HS-27A (cell line): ENCODE measurements around the gene SOCS7.

Experiments used
- DNase-seq: peaks from one replicate; pipeline ENCODE4 v3.0.0-alpha.2; 2012; ENCODE audit warnings: low read depth, missing footprints

The SOCS7 gene

GRCh38 chr17:38440614-38441397 lies 89.2 kb downstream of the SOCS7 start:
- DNase-seq, result no peak

DNA sequence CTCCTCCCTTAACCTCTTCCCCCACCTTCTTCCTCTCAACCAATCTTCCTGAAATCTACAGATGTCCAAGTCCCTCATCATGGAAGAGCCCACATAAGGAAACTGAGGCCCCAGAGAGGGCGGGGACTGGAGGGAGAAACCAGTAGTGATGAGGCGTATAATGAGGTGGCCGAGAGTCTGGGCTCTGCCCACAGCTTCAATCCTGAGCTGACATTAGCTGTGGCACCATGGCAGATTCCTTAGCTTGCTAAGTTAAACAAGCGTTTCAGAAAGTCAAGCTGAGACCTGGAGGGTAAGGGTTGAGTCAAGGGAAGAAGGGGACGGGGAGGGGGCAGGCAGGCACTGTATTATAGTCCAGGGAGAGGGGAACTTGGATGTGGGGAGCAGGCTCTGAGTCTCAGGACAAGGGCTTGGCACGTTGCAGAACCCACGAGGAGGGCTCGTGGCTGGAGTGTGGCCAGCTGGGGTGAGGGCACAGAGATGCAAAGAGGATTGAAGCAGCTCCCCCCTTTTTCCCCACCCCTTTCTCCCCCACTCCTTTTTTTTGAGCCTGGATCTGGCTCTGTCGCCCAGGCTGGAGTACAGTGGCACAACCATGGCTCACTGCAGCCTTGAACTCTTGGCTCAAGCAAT lies 89.9 kb downstream of the SOCS7 start:
- DNase-seq, result no peak

- no peak for DNase-seq
Measured at GRCh38 chr17:38442548-38442947, 90.9 kb downstream of the SOCS7 start.

- DNase-seq, result no peak
Measured at GRCh38 chr17:38443356-38444031, 91.8 kb downstream of the SOCS7 start.

GRCh38 chr17:38444151-38444550 lies 92.5 kb downstream of the SOCS7 start:
- DNase-seq, result no peak

- no peak for DNase-seq
Measured at GRCh38 chr17:38447502-38448085, 96.0 kb downstream of the SOCS7 start.

DNA sequence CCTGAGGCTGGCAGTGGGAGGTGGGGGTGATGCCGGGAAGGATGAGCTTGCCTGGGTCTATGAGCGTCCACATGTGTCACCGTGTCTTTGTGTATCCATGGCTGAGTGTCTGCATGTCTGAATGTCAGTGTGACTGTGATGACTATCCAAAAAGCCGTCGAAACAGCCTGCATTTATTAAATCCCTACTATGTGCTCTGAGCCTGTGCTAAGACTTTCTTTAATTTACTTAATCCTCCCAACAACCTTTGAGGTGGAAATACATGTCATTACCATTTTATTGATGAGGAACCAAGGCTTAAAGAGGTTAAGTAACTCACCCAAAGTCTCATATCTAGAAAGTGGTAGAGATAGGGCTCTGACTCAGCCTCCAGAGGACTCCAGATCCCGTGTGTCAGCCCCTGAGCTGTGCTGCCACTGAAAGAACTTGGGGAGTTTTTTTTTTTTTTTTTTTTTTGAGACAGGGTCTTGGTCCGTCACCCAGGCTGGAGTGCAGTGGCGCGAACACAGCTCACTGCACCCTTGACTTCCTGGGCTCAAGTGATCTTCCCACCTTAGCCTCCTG lies 96.6 kb downstream of the SOCS7 start:
- no peak for DNase-seq

DNA sequence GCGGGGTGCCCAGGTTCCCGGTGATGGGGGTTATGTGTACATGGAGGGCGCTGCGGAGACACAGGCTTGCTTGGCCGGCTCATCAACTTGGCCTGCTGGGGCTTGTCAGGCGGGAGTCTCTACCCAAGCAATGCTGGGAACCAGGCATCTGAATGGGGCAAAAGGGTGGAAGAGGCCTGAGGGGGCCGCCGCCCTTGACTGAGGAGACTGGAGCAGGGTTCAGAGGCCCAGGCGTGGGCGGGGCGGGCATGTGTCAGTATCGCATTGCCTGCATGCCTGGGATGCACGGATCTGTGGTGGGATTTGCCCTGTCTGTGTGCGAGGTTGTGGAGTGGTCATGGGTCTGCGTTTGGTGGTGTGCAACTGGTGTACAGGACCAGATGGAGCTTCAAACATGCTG lies 97.7 kb downstream of the SOCS7 start:
- DNase-seq, result no peak

DNA sequence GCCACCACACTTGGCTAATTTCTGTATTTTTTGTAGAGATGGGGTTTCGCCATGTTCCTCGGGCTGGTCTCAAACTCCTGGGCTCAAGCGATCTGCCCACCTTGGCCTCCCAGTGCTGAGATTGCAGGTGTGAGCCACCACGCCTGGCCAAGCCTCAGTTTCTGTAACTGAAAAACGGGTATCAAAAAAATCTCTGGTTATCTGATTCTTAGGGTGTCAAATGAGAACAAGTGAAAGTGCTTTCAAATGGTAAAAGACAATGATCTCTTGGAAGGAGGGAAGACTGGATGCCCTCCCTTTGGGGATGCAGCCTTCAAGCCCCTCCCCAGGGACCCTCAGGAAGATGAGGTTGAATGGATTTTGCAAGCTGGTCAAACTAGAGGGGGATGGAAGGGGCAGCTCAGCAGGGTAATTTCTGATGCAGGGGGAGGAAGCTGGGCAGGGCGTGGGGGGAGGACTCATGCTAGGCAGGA lies 98.9 kb downstream of the SOCS7 start:
- DNase-seq, result no peak

DNA sequence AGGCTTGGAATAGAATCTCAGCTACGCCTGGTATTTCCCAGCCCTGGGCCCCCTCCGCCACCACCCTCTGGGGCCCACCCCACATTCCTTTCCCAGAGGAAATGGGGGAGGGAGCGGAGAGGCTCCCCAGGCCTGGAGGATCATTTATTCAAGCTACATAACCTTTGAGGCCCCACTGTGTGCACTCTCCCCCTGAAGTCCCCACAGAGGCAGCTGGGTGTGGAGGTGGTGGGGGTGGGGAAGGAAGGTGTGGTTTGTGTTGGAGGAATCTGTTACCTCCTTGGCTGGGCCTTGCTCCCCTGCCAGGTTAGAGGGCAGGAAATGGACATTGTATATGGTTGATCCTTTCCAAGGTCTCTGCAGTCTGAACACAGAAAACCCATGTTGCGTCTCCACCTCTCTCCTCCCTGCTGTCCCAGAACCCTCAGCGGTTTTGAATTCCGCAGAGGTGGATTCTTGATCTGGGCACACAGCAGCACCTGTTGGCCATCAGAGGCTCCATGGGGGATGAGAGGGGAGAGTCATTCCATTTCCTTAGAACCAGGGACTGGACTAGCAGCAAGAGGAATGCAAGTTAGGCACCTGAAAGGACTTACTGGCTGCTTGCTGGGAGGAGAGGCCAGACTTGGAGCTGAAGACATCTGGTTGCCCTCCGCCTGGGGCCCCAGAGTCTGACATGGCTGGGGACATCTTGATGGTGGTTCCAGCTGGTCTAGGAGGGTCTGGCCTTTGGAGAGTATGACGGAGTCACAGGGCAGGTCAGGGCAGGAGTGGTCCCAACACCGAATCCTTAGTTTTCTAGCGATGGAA lies 99.6 kb downstream of the SOCS7 start:
- peak; percentile 71 for DNase-seq

GRCh38 chr17:38451840-38452529 lies 100.3 kb downstream of the SOCS7 start:
- DNase-seq, result peak; percentile 81

GRCh38 chr17:38452719-38453118 lies 101.1 kb downstream of the SOCS7 start:
- no peak for DNase-seq

- no peak for DNase-seq
Measured at GRCh38 chr17:38453951-38454421, 102.3 kb downstream of the SOCS7 start.

GRCh38 chr17:38454532-38454931 lies 102.9 kb downstream of the SOCS7 start:
- DNase-seq, result no peak
